Measurements from ENCODE around the gene TES.
"Not testable (repeated sequence)": the region's sequence is repeated elsewhere in the genome, so short reads cannot be mapped to it uniquely, and the experiment has no call there.

The TES gene, protein sequence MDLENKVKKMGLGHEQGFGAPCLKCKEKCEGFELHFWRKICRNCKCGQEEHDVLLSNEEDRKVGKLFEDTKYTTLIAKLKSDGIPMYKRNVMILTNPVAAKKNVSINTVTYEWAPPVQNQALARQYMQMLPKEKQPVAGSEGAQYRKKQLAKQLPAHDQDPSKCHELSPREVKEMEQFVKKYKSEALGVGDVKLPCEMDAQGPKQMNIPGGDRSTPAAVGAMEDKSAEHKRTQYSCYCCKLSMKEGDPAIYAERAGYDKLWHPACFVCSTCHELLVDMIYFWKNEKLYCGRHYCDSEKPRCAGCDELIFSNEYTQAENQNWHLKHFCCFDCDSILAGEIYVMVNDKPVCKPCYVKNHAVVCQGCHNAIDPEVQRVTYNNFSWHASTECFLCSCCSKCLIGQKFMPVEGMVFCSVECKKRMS

DNA sequence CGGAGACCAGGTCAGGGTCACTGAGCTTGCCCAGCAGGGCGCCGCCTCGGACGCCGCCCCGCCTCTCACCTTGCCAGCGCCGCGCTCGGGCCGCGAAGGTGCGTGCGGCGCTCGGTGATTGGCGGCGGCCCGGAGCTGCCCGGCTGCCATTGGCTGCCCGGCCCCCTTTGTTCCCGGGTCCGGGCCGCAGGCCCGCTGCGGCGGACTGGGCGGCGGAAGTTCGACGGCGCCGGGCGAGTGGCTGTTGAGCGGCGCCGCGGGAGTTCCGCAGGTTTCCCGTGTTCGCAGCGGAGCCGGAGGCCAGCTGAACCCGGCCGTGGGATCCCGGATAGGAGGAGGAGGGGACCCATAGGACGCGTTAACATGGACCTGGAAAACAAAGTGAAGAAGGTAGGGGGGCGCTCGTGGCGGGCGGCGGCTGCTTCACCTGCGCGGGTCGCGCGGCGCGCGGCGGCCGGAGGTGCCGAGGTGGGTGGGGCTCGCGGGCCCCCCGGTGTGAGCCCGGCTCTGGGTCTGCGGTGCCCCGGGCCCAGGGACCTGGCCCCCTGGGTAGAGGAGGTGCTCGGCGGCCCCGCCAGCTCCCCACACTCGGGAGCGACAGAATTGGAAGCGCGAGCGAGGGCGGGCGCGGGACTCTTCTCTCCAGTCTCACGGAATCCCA lies at the start of gene TES:
Gene TES (plus strand): TSS at position 195 of the 661 bp plus-strand sequence. CDS start 169 bp downstream, at position 364.
- no peak for DNase-seq (ENCODE audit: low read depth)

DNA sequence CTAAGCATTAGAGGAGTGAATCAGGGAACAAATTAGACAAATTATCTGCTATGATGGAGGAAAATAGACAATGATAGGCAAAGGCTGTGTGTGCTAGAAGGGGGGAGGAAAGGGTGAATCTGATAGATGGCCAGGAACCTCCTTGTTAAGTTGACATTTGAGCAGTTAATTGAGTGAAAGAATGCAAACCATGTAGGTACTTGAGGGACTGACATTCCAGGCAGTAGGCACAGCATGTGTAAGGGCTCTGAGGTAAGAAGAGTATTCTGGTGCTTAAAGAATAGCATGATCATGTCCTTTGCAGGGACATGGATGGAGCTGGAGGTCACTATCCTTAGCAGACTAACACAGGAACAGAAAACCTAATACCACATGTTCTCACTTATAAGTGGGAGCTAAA lies 48.6 kb upstream of the TES start:
- DNase-seq (ENCODE audit: low read depth): no peak

DNA sequence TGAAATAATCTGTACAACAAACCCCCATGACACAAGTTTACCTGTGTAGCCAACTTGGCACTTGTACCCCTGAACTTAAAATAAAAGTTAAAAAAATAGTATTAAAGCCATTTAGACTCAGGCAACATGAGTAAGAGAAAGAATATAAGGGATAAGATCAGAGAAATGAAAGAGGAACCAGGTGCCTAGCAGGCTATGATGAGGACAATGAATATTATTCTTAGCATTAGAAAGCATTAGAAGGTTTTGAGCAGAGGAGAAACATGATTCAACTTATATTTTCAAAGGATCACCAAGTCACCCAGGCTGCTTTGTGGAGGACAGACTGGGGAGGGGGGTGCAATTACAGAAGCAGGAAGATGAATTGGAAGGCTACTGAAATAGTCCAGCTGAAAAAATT lies 48.1 kb upstream of the TES start:
- no peak for DNase-seq (ENCODE audit: low read depth)

DNA sequence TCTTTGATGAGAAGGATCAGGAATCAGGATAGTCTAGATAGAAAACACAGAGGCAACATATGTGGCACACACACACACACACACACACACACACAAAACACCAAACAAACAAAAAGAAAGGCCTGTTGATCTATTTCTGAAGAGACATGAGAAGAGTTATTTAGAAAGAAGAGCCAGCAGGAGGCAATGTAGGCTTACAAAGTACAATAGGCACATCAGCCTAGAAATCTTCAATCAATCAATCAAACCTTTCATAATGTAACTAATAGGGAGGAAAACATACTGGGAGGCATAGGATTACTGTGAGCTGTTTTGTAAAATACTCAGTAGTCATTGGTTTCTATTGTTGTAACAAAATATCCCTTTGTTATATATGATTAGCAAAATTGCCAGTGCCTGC lies 47.3 kb upstream of the TES start:
- DNase-seq (ENCODE audit: low read depth): no peak

DNA sequence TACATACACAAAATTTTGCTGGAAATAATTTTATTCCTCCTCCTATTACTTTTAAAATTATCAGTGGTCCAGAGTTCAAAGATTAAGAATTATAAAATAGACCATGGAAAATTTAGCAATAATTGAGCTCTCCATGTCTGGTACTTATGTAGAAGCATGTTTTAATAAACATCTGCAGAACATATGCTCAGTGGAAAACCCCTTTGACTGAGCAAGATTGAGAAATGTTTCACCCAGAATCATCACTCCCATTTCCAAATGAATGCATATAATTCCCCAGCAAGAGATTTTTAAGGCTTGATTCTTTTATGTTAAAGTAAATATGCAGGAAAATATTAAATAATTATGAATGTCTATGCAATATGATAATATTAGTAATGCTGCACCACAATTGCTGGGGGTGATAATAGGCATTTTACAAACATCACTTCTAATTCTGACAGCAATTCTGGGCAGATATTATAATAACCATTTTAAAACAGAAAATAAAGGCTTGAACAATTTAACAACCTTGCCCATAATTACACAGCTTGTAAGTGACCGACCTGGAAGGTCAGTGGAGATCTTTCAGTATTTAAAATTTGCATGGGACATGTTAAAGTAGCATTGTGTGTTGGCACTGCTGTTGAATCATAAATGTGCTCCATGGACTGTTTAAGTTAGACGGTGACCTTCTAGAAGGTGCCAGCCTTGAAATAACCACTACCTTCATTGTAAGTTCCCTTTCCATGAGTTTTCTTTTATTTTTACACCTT lies 45.6 kb upstream of the TES start:
- DNase-seq (ENCODE audit: low read depth): no peak

DNA sequence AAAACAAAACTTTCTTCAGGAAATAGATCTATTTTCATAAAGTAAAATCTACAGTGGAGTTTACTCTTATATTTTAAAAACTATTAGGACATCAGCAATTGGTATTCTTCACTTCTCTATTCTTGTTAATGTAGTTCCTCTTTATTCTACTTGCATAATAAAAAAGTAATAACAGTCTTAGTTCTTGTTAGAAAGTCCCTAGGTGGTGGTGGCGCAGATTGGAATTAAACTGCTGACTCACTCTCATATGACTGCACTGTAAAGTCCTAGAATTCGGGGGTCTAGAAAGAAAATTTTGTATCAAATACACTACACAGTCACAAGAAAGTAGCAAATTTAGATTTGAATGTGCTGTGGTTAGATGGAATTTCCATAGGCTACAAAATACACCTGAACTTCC lies 44.6 kb upstream of the TES start:
- no peak for DNase-seq (ENCODE audit: low read depth)

DNA sequence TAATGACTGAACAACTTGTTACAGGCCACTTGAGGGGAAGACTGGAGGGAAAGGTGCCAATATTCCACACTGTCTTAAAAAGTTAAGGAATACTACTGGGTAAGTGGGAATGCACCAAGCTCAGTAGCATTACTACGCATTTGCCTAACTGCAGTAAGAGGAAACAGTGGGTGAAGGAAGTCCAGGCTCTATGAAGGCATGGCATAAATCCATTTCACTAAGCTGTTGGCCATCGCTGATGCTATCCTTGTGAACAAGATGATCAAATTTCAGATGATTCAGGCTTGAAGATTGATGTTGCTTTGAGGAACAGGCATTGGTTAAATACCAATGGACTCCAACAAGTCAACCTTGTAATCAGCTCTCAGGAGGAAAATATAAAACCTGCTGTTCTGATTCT lies 44.2 kb upstream of the TES start:
- DNase-seq (ENCODE audit: low read depth): no peak

DNA sequence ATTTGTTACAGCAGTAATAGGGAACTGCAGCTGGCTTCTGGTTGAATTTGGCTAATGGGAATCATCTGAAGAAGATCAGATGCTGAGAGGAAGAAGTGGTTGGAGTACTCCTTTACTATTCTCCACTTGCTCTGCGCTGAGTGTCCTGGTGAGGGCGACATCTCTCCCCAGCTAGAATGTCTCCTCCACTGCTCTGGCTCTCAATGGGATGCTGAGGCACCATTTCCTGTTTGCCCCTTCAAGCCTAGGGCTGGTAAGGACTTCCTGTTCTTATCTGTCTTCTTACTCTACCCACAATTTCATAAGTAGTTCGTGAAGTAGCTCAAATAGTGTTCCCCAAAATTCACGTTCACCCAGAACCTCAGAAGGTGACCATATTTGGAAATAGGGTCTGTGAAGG lies 43.2 kb upstream of the TES start:
- DNase-seq (ENCODE audit: low read depth): no peak

DNA sequence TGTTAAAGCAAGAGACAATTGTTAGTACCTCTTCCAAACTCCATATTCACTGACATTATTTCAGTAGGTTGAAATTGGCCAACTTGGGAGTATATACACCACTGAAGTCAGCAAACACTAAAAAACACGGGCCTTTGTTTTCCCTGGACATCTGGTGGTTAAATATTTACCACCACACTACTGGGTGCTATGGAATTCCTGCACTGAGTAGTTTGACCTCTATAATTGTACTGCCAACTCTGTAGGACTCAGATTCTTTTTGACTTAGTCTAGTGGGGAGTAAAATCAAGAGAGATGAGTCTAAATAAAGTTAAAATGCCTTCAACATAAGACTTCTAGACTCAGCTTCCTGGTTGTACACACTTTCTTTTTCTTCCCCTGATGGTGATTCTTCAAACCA lies 41.3 kb upstream of the TES start:
- peak; percentile 56 for DNase-seq (ENCODE audit: low read depth)

DNA sequence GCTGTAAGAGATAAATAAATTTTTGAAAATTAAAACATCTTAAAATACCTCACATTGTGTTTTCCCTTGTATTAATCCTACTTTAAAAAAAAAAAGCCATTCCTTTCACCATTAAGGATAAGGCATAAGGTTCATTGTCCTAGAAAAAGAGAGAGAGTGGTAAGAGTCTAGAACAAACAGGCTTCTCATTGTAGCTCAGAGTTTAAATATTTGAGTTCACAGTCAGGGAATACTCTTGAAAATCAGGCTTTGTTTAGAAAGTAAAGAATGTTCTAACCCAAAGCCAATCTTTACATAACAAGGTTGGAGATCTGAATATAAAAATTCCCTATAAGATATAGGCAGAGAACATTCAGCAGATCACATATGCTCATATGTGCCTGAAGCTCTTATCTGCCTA lies 40.2 kb upstream of the TES start:
- no peak for DNase-seq (ENCODE audit: low read depth)

DNA sequence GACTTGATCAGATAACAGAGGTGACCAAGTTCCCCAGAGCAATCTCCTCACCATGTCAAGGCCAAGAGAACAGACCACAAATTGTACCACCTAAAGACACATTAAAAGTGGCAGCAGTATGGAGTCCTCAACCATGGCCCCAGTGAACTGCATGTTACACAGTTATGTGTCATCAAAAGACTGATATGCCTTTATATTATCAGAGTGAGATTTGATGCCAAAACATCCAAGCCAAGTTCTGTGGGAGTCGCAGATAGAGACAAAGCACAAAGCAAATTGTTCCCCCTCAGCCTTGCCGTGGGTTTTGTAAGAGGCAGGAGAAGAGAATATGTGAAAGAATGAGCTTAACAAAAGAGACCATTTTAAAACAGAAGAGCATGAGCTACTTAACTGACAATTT lies 39.2 kb upstream of the TES start:
- DNase-seq (ENCODE audit: low read depth): no peak

DNA sequence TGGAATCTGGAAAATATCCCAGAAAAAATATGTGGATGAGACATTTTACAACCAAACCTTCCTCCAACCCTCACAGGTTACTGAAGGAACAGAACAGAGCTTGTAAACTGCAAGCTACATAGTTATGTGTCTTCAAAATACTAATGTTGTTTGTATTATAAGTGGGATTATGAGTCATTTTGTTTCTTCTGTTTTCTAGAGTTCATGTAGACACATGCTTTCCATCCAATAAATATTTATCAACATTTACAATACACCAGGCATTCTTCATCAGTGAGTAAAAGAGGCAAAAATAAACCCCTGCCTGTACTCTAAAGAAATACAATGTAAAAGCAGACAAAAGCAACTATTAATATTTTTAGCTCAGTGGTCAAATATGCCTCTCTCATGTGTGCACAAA lies 38.0 kb upstream of the TES start:
- DNase-seq (ENCODE audit: low read depth): no peak

DNA sequence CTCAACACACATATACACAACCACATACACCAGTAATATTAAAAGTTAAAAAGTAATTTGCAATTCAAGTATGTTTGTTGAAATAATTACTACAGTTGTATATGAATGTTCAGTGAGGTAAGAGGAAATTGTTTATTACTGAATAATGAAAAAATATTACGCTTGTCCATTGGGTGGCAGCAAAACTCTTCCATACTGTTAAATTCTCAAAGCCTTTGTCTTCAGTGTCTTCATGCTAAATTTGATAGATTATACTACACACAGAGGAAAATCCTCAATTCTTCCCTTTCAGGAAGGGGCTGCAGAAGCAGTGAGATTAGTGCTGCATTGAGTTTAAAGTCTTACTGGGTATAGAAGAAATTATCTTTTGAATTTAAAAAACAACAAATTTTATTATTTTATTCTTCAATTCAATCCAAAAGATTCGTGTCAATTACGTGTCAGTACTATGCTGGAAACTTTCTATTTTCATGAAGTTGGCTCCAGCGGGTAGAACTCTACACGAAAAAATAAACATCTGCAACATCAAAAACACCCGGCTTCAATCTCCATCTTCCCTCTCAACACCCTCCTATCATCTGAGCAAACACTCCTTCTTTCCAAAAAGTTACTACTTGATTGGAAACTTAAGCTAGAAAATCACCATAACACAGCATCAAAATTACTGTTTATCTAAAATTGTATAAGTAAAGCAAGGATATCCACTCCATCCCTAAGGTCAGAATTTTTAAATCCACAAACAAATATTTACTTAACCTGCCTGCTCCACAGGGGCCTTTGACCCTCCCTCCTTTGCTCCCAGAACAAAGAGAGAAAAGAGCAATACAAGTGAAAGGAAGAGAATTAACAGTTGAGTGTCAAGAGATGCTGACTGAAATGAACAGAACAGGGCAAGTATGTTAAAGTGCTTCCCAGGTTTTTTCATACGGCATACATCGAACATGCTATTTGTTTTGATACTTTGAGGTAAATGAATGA lies 37.0 kb upstream of the TES start:
- DNase-seq (ENCODE audit: low read depth): no peak

DNA sequence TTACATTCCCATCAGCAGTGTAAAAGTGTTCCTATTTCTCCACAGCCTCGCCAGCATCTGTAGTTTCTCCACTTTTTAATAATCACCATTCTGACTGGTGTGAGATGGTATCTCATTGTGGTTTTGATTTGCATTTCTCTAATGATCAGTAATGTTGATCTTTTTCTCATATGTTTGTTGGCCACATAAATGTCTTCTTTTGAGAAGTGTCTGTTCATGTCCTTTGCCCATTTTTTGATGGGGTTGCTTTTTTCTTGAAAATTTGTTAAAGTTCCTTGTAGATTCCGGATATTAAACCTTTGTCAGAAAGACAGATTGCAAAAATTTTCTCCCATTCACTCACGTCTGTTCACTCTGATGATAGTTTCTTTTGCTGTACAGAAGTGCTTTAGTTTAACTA lies 35.2 kb upstream of the TES start:
- DNase-seq (ENCODE audit: low read depth): not testable (repeated sequence)

DNA sequence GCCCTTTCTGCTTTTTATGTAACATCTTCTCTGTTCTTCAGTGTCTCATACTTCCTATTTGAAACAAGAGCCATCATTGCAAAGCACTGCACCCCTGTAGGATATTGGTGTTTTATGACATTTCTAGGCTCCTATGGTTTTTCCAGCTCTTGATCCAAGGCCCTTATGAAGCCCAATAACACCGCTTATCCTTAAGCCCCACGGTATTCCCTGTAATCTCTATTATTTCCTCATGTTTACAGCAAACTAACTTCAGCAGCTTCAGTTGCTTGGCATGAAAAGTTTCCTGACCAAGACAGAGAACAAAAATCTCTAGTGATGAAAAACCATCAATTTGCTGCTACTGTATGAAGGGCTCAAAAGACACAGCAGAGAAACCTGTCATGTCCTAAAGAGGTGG lies 34.1 kb upstream of the TES start:
- DNase-seq (ENCODE audit: low read depth): no peak

DNA sequence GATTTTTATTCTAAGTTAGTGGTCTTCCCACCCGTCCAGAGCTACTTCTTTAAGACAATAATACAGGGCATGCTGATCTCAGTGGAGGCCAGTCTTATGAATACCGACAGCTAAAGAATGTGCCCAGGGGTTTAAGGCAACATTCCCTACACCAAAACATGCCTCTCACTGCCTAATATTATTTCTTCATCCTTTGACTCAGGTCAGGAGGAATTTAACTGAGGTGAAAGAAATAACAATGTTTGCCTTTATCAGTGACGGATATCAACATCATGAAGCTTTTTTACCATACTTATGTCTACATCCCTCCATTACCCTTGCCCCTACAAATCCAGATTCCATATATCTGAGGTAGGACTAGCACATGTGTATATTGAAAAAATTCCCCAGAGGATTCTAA lies 33.3 kb upstream of the TES start:
- no peak for DNase-seq (ENCODE audit: low read depth)

DNA sequence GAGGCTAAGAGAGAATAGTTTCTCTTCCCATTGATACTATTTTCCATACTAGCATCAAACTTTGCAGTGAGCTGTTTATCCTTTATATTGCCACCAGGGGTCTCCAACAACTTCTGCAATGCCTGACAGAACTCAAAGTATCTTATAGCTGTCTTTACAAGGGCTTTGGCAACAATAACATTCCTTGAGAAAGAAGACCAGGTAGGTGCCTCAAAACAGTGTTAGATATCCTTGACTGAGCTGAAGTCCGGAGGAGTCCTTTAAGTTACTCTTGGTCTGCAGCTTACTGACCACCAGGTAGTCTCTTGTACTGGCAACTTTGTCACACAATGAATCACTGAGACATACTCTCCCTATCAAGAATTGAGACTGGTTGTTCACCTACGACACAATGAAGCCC lies 30.0 kb upstream of the TES start:
- no peak for DNase-seq (ENCODE audit: low read depth)

DNA sequence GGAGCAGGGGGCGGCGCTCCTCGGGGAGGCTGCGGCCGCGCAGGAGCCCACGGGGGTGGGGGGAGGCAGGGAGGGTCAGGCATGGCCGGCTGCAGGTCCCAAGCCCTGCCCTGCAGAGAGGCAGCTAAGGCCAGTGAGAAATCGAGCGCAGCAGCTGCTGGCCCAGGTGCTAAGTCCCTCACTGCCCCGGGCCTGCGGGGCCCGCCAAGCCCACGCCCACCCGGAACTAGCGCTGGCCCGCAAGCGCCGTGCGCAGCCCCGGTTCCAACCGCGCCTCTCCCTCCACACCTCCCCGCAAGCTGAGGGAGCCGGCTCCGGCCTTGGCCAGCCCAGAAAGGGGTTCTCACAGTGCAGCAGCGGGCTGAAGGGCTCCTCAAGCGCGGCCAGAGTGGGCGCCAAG lies 28.3 kb upstream of the TES start:
- DNase-seq (ENCODE audit: low read depth): no peak

DNA sequence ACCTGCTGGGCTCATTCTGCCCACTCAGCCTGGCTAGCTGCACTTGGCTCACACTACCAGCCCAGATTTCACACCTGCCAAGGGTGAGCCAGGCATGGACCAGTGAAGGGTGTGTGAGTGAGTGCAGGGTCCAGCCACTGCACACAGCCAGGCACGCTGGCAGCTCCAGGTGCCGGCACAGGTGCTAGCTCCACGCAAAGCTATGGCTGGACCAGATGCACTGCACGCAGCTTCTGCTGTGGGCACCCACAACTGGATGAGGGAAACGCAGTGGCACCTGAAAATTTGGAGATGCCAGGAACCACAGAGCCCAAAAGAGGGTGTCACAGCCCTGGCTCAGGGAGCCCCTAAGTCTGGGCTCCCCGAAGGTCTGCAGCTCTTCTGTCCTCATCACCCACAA lies 24.9 kb upstream of the TES start:
- no peak for DNase-seq (ENCODE audit: low read depth)

DNA sequence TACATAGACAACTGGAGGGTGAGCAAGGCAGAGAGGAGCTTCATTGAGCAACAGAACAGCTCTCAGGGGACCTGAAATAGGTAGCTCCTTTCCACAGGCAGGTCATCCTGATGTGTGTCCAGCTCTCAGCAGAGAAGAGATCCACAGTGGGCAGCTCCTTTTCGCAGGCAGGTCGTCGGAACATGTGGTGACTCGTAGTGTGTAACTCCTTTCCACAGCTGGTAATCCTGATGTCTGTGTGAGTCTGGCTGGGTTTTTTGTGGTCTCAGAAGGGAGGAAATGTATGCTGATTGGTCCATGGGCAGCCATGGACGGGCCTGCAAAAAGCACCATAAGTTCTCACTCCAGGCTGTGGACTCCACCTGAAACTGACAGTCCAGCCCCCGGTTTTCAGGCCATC lies 24.4 kb upstream of the TES start:
- DNase-seq (ENCODE audit: low read depth): no peak

DNA sequence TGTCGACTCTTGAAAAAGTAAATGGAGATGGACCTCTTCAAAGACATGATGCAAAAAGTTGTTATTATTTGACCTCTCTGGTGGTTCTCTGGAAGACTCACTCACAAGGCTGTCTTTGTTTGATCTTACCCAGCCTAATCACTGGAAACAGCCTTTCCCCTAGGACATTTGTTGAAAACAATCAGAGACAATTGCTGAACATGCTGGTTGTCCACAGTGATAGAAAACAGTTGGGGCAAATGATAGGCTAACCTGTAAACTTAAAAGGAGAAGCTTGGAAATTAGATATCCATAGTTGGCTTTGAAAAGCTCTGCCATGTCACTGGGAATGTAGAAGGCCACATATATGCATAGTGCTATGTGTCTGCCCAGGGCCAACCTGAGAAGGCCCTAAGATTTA lies 22.9 kb upstream of the TES start:
- DNase-seq (ENCODE audit: low read depth): no peak

Measured in GM04503 (cell line).